Activated CD8-positive, alpha-beta memory T cell treated with anti-CD3 and anti-CD28 coated beads, Interleukin-2, amount 50 U/mL, for 24 hours (primary cell): Measurements from ENCODE around the gene ACSS1.

ENCODE experiments used
- DNase-seq: peaks from one replicate; pipeline ENCODE4 v3.0.0-alpha.2; 2020; ENCODE audit errors: extremely low read depth

Gene ACSS1

GRCh38 chr20:24970754-24971153, 87.2 kb downstream of the ACSS1 start:
- no peak for DNase-seq

DNA sequence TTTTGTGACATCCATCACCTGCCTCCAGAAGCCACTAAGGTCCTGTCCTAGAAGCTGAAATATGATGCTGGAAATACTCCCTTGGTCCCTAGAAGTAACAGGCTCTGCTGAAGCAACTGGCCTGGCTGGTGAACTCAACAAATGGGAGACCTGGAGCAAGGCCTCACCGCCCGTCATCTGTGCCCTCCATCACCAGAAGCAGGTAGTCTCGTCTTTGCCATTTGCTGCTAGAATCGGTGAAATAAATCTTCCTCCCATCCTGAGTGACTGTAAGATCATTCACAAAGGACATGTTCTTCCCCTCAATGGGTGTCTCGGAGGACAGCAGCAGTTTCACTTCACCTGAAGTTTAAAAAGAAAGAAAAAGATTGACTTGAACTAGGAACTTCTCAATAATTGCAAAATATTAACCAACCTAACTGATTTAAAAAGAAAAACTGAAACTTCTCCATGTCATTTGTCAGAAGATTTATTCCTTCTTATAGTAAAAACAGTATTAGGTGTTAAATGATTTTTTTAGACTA, 87.8 kb downstream of the ACSS1 start:
- no peak for DNase-seq

GRCh38 chr20:24969186-24970029, 88.5 kb downstream of the ACSS1 start:
- DNase-seq, result no peak

- no peak for DNase-seq
Measured at GRCh38 chr20:24968278-24968800, 89.6 kb downstream of the ACSS1 start.

- DNase-seq, result no peak
Measured at GRCh38 chr20:24966317-24967012, 91.5 kb downstream of the ACSS1 start.

DNA sequence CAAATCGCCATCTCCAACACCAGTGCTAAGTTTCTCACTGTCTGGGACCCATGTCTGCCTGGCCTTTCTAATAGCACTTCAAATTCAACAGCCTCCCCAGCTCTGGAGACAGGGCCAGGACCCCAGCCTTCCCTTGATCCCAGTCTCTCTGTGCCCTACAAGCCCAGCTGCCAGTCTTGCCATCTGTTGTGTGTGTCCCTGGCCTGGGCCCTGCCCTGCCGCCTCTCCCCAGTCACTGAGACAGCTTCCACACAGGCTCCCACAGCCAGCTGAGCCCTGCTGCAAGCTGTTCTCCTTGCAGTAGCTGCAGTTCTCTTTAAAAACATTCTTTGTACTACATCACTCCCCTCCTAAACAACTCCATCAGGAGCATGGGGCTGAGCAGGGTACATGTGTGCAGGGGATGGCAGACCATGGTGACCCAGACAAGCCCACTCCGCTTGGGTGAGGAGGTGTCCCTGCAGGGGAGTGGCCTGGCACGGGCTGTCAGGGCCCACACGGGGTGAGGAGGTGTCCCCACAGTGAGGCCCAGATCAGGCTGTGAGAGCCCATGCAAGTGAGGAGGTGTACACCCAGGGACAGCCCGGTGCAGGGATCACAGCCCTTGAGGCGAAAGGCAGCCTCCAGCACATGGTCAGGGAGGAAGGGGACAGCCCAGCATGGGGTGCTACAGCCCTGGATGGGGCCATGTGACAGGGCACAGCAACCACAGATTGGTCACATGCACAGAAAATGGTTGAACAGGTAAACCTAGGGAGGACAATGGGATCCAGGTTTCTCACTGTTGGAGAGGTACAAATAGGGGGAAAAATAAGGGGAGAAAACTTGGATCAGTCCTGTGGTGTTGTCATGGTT, 92.6 kb downstream of the ACSS1 start:
- DNase-seq, result no peak

DNA sequence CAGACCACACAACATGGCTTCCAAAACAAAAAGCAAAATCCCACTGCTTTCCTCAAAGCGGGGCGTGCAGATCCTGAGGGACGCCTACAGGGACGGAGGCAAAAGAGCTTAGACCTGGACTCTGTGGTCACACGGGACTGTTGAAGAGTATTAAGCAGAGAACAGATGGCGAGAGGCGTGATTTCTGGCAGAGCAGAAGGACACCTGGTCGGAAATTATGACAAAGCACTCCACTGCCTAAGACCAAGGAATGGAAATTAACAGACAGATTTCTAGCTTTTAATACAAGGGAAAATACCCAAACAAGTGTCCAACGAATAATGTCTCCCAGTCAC, 93.5 kb downstream of the ACSS1 start:
- DNase-seq, result no peak

DNA sequence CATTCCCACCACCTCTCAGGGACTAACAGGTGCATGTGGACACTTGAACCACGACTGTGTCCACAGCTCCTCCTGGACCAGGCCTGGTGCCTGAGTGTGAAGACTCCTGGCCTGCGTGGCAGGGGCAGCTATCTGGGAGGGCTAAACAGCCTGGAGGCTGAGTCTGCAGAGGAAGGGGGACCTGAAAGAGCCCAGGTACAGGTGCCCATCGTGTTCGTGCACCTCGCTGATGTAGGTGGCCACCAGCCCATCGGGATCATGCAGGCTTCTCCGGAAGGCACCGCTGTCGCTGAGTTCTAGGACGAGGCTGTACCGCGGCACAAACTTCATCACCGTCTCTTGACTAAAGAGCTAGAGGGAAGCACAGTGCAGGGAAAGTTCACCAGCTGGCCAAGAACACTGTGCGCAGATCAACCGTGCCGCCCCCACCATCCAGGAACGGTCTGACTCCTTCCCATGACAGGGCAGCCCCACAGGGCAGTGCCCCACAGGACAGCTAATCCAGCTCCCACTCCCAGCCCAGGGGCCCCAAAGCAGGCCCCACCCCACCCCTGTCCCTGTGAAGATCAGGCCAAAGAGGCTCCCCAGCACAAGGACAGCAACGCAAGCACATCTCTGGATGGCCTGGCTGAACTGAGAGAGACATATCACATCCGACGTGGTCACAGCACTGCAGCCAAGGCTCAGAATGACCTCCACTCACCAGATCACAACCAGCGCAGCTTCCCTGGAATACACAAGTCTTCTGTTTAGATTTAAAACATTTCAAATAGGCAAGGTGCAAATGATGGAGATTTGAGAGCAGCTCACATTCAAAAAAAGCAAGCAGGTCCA, 94.0 kb downstream of the ACSS1 start:
- DNase-seq, result no peak

- DNase-seq, result no peak
Measured at GRCh38 chr20:24962510-24962909, 95.4 kb downstream of the ACSS1 start.

DNA sequence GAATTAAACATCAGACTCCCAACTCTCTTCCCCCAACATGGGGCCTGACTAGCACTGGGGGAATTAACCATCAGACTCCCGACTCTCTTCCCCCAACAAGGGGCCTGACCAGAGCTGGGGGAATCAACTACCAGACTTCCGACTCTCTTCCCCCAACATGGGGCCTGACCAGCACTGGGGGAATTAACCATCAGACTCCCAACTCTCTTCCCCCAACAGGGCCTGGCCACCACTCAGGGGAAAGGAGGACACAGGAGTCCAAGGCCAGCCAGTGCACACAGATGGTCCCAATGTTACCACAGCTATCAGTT, 95.8 kb downstream of the ACSS1 start:
- no peak for DNase-seq

DNA sequence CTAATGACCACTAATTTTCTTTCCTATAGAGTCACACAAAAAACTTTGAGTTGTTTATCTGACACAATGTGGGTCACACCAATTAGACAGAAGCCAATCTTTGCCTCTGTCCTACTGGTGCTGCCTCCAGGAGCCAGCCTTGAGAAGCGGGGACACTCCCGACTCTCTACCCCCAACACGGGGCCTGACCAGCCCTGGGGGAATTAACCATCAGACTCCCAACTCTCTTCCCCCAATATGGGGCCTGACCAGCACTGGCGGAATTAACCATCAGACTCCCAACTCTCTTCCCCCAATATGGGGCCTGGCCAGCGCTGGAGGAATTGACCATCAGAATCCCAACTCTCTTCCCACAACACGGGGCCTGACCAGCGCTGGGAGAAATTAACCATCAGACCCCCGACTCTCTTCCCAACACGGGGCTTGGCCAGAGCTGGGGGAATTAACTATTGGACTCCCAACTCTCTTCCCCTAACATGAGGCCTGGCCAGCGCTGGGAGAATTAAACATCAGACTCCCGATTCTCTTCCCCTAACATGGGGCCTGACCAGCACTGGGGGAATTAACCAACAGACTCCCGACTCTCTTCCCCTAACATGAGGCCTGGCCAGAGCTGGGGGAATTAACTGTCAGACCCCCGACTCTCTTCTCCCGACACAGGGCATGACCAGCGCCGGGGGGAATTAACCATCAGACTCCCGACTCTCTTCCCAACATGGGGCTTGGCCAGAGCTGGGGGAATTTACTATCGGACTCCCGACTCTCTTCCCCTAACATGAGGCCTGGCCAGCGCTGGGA, 96.4 kb downstream of the ACSS1 start:
- DNase-seq, result no peak

- no peak for DNase-seq
Measured at GRCh38 chr20:24960861-24961260, 97.1 kb downstream of the ACSS1 start.

- no peak for DNase-seq
Measured at GRCh38 chr20:24960302-24960801, 97.6 kb downstream of the ACSS1 start.

- DNase-seq, result no peak
Measured at GRCh38 chr20:24959591-24960301, 98.2 kb downstream of the ACSS1 start.

DNA sequence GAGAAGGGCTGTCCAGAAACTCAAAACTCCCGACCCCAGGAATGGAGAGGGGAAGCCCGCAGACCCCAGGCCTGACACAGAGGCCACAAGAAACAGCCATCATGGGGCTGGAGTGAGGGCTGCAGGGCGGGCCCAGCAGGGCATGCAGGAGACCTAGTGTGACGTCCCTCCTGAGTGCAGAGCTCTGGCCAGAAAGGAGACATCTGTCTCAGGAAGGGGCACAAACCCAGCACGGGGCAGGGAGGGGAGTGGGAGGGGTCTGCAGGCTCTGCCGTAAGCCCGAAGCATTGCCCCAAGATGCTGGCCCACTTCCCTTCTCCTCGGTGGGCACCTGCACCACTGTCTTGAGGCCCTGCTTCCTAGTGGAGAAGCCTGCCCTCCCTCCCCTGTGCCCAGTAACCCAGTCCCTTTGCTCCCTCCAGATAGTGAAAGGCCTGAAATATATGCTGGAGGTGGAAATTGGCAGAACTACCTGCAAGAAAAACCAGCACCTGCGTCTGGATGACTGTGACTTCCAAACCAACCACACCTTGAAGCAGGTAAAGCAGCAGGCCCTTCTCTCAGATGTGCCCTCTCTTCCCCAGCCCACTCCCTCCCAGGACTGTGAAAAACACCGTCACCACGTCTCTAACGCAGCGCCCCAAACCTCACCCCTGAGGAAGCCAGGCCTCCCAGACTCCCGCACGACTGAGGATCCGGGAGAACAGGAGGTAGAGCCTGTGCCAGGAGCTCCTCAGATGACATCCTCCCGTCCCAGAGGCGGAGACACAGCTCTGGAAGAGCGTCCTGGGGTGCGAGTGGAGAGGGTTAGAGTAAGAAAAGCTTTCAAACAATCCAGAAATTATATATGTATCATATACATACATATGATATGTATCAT, 99.2 kb downstream of the ACSS1 start:
- DNase-seq, result no peak

DNA sequence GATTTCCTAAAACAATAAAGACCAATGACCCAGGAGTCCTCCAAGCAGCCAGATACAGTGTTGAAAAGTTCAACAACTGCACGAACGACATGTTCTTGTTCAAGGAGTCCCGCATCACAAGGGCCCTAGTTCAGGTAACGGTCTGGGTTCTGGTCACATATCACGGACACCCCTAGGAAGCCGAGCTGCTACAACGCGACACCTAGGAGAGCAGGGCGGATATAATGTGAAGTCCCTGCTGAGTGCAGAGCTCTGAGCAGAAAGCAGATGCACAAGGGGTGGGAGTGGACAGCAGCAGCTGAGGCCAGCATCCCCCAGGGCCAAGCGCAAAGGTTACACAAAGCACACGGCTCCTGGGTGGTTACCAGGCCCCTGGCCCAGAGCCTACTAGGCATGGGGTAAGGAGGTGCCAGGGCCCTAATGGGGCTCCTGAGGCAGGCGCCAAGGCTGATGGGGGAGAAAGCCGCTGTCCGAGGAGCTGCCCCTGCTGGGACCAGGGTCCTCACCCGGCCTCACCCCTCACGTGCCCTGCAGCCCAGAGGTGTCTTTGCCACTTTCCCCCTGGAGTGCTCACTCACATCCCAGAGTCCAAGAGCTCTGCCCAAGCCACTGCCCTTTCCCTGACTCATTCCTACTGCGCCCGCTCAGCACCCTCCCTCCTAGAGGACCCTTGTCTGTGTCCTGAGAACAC, 100.5 kb downstream of the ACSS1 start:
- no peak for DNase-seq
